HG02973 (cell line): Measurements from ENCODE around the gene BCL7C.
"Not testable (repeated sequence)": the region's sequence is repeated elsewhere in the genome, so short reads cannot be mapped to it uniquely, and the experiment has no call there.

ENCODE experiments used
- ATAC-seq: cut with Tn5 transposase; IDR thresholded peaks from one replicate; pipeline ENCODE4 v1.9.1; 2021; ENCODE audit warnings: moderate library complexity; ENCODE audit not compliant: unreplicated experiment

Gene BCL7C

GRCh38 chr16:30893744-30894539, at the start of gene BCL7C:
TSS of gene BCL7C (minus strand) at chr16:30894077. CDS start at chr16:30893944, 133 bp downstream.
- peak; percentile 61 for ATAC-seq

GRCh38 chr16:30942426-30942806, 48.5 kb upstream of the BCL7C start:
- ATAC-seq = no peak

GRCh38 chr16:30941600-30942425, 47.9 kb upstream of the BCL7C start:
- peak; percentile 87 for ATAC-seq

- not testable (repeated sequence) for ATAC-seq
Measured at GRCh38 chr16:30939571-30939970, 45.7 kb upstream of the BCL7C start.

GRCh38 chr16:30937692-30938091, 43.8 kb upstream of the BCL7C start:
- ATAC-seq = no peak

- no peak for ATAC-seq
Measured at GRCh38 chr16:30934827-30935557, 41.1 kb upstream of the BCL7C start.

GRCh38 chr16:30931068-30931650, 37.3 kb upstream of the BCL7C start:
- ATAC-seq = no peak

GRCh38 chr16:30930160-30930571, 36.3 kb upstream of the BCL7C start:
- no peak for ATAC-seq

- ATAC-seq = no peak
Measured at GRCh38 chr16:30929167-30929566, 35.3 kb upstream of the BCL7C start.

- ATAC-seq = no peak
Measured at GRCh38 chr16:30928390-30928789, 34.5 kb upstream of the BCL7C start.

GRCh38 chr16:30927789-30928378, 34.0 kb upstream of the BCL7C start:
- ATAC-seq = no peak

- ATAC-seq = no peak
Measured at GRCh38 chr16:30926937-30927788, 33.3 kb upstream of the BCL7C start.

GRCh38 chr16:30925995-30926811, 32.3 kb upstream of the BCL7C start:
- ATAC-seq = no peak

GRCh38 chr16:30925632-30925987, 31.7 kb upstream of the BCL7C start:
- no peak for ATAC-seq

- ATAC-seq = no peak
Measured at GRCh38 chr16:30924913-30925631, 31.2 kb upstream of the BCL7C start.

- ATAC-seq = no peak
Measured at GRCh38 chr16:30924076-30924912, 30.4 kb upstream of the BCL7C start.

GRCh38 chr16:30923554-30924075, 29.7 kb upstream of the BCL7C start, which contains the start of gene FBXL19:
TSS of gene FBXL19 (plus strand) at chr16:30923572. CDS start at chr16:30925755, 2,183 bp downstream.
- no peak for ATAC-seq
